CD4-positive, alpha-beta T cell (primary cell): ENCODE results near the gene NDST3. TPM values are rescaled to one million over a fixed set of nuclear protein-coding genes. Genes with fewer than 3 reads are reported as not detected.

Experiments used
- ATAC-seq: fragments of 200-7000 bp; cut with Tn5 transposase; one replicate; pipeline ENCODE4 v1.10.0; 2022; ENCODE audit warnings: mild to moderate bottlenecking; ENCODE audit not compliant: poor library complexity
- CTCF ChIA-PET: fragments of 350-600 bp; sonication (Branson Sonifier 250); formaldehyde crosslinking; loops from one replicate; lab custom pipeline; 2021; ENCODE audit warnings: antibody characterized with exemption, inconsistent platforms; lab: Charles Lee
- POLR2A ChIA-PET: fragments of 350-600 bp; sonication (Branson Sonifier 250); formaldehyde crosslinking; loops from one replicate; lab custom pipeline; 2021; ENCODE audit warnings: antibody characterized with exemption, inconsistent platforms; lab: Charles Lee
- DNase-seq, 14 experiments: peaks; one replicate each; pipeline ENCODE4 v3.0.0-alpha.2; 2013 to 2020; ENCODE audit warnings: mixed read lengths in 2 of 14
- H3K27ac ChIP-seq, 2 donors: one replicate each; pipeline versions ENCODE4 v1.5.1 to v1.7.0; 2013; ENCODE audit warnings: low read length in 2 of 2, low read depth in 1 of 2, mild to moderate bottlenecking in 1 of 2
- H3K27me3 ChIP-seq, 2 experiments: 1 replicate in 1 of 2; 2 replicates in 1 of 2; pipeline versions ENCODE4 v1.6.1 to v1.7.0; 2013; ENCODE audit warnings: low read length in 2 of 2, control low read depth in 1 of 2, mild to moderate bottlenecking in 1 of 2, moderate library complexity in 1 of 2; ENCODE audit not compliant: insufficient read depth in 2 of 2, control insufficient read depth in 1 of 2
- H3K36me3 ChIP-seq: one replicate; pipeline ENCODE4 v1.6.1; 2013; ENCODE audit warnings: low read length, control low read depth; ENCODE audit not compliant: insufficient read depth
- H3K4me1 ChIP-seq: one replicate; pipeline ENCODE4 v1.6.1; 2013; ENCODE audit warnings: low read length, control low read depth; ENCODE audit not compliant: insufficient read depth
- H3K4me3 ChIP-seq: one replicate; pipeline ENCODE4 v1.5.1; 2013; ENCODE audit warnings: mild to moderate bottlenecking, low read length, moderate library complexity
- H3K9me3 ChIP-seq, 2 experiments: 1 replicate in 1 of 2; 2 replicates in 1 of 2; pipeline versions ENCODE4 v1.6.1 to v1.7.0; 2013; ENCODE audit warnings: low read length in 2 of 2, mild to moderate bottlenecking in 2 of 2, control low read depth in 1 of 2, moderate library complexity in 1 of 2; ENCODE audit not compliant: control insufficient read depth in 1 of 2, insufficient read depth in 1 of 2
- H3K27ac Mint-ChIP-seq: one replicate; pipeline ENCODE4 v1.8.0; 2020; ENCODE audit warnings: mixed read lengths
- H3K27me3 Mint-ChIP-seq: one replicate; pipeline ENCODE4 v1.8.0; 2021; ENCODE audit warnings: mixed read lengths
- H3K36me3 Mint-ChIP-seq: one replicate; pipeline ENCODE4 v1.8.0; 2021; ENCODE audit warnings: low read depth, mixed read lengths
- H3K4me1 Mint-ChIP-seq: one replicate; pipeline ENCODE4 v1.8.0; 2021; ENCODE audit warnings: low read depth, mixed read lengths
- H3K4me3 Mint-ChIP-seq: one replicate; pipeline ENCODE4 v1.8.0; 2020; ENCODE audit warnings: mild to moderate bottlenecking, mixed read lengths
- H3K9me3 Mint-ChIP-seq: one replicate; pipeline ENCODE4 v1.8.0; 2020; ENCODE audit warnings: mixed read lengths
- CTCF ChIP-seq: fragments of 200-600 bp; IDR thresholded peaks from one replicate; pipeline ENCODE4 v1.8.0; 2022; ENCODE audit warnings: antibody characterized with exemption, mild to moderate bottlenecking
- intact Hi-C, 2 experiments: fragments of 100-400 bp; cut with DNase I in 1 of 2; cut with micrococcal nuclease in 1 of 2; formaldehyde crosslinking; loops; one replicate each; pipeline versions ENCODE4 v1.15.1 to v1.9.0; 2023 to 2025; cut with DNase I, micrococcal nuclease
- total RNA-seq, 174 experiments: library from RNA in 2 of 174; stranded (reverse) in 2 of 174; gene quantifications; one replicate each; pipeline ENCODE4 v1.2.3 and lab custom pipeline; 2021 to 2026

Gene NDST3
- total RNA-seq, 2 experiments from 2014 or later, result not detected

GRCh38 chr4:118154649-118155048, 120.4 kb downstream of the NDST3 start:
- POLR2A ChIA-PET, result no interaction called here
- no peak overlapping the region for H3K27ac Mint-ChIP-seq
- H3K36me3 ChIP-seq, result no peaks in the 10 kb centered on the region
- DNase-seq, result no peak
- no peaks in the 10 kb centered on the region for H3K36me3 Mint-ChIP-seq
- no peaks in the 10 kb centered on the region for H3K4me1 ChIP-seq
- no peak overlapping the region for H3K27ac ChIP-seq
- ATAC-seq, result no peak
- no peaks in the 10 kb centered on the region for H3K9me3 ChIP-seq
- H3K4me3 ChIP-seq, result no peak overlapping the region
- no peaks in the 10 kb centered on the region for H3K27me3 Mint-ChIP-seq
- no peak for TF ChIP-seq CTCF
- intact Hi-C loops, result no loop called here
- peaks cover 5% of the 10 kb centered on the region for H3K9me3 Mint-ChIP-seq
- CTCF ChIA-PET, result no interaction called here
- H3K4me3 Mint-ChIP-seq, result no peak overlapping the region
- H3K27me3 ChIP-seq, result no peaks in the 10 kb centered on the region
- H3K4me1 Mint-ChIP-seq, result no peaks in the 10 kb centered on the region

- no peaks in the 10 kb centered on the region for H3K36me3 ChIP-seq
- Mint-ChIP-seq H3K27me3 (no peaks in the 10 kb centered on the region), H3K27ac (no peak overlapping the region), H3K36me3 (no peaks in the 10 kb centered on the region), H3K9me3 (peaks cover 5% of the 10 kb centered on the region), H3K4me1 (no peaks in the 10 kb centered on the region), H3K4me3 (no peak overlapping the region)
- intact Hi-C loops, result no loop called here
- ATAC-seq (no peak), DNase-seq (no peak)
- no peak for TF ChIP-seq CTCF
- no peak overlapping the region for H3K27ac ChIP-seq
- CTCF ChIA-PET, result no interaction called here
- no peak overlapping the region for H3K4me3 ChIP-seq
- no peaks in the 10 kb centered on the region for H3K4me1 ChIP-seq
- POLR2A ChIA-PET, result no interaction called here
- no peaks in the 10 kb centered on the region for H3K9me3 ChIP-seq
- H3K27me3 ChIP-seq, result no peaks in the 10 kb centered on the region
Observed at GRCh38 chr4:118155516-118155915, 121.2 kb downstream of the NDST3 start.

GRCh38 chr4:118158763-118159375, 124.6 kb downstream of the NDST3 start:
- H3K9me3 ChIP-seq, result peaks cover 0 to 9% of the 10 kb centered on the region in 2 experiments
- H3K4me3 Mint-ChIP-seq, result no peak overlapping the region
- DNase-seq (no peak), ATAC-seq (no peak)
- no peaks in the 10 kb centered on the region for H3K36me3 Mint-ChIP-seq
- no peak overlapping the region for H3K27ac Mint-ChIP-seq
- no peaks in the 10 kb centered on the region for H3K27me3 Mint-ChIP-seq
- POLR2A ChIA-PET, result no interaction called here
- H3K27me3 ChIP-seq, result no peaks in the 10 kb centered on the region
- CTCF ChIA-PET, result no interaction called here
- intact Hi-C loops, result no loop called here
- no peaks in the 10 kb centered on the region for H3K4me1 ChIP-seq
- no peaks in the 10 kb centered on the region for H3K36me3 ChIP-seq
- H3K27ac ChIP-seq, result no peak overlapping the region
- H3K9me3 Mint-ChIP-seq, result peaks cover 5% of the 10 kb centered on the region
- H3K4me3 ChIP-seq, result no peak overlapping the region
- no peaks in the 10 kb centered on the region for H3K4me1 Mint-ChIP-seq
- TF ChIP-seq CTCF, result no peak
